WTC11 (cell line): ENCODE results near the gene BMPER. TPM values are rescaled to one million over a fixed set of nuclear protein-coding genes. Genes with fewer than 3 reads are reported as not detected.

Experiments used
- ATAC-seq: fragments of 200-7000 bp; cut with Tn5 transposase; 2 replicates; pipeline ENCODE4 v1.10.0; 2021; ENCODE audit warnings: mild to moderate bottlenecking, moderate library complexity
- CTCF ChIA-PET: fragments of 300-600 bp; sonication (Branson Sonifier 250); formaldehyde crosslinking; loops from one replicate; lab custom pipeline; 2021; ENCODE audit warnings: antibody characterized with exemption; lab: Charles Lee
- POLR2A ChIA-PET: fragments of 350-600 bp; sonication (Branson Sonifier 250); formaldehyde crosslinking; loops from one replicate; lab custom pipeline; 2021; ENCODE audit warnings: antibody characterized with exemption; lab: Charles Lee
- DNase-seq: peaks from one replicate; pipeline ENCODE4 v3.0.0; 2021; ENCODE audit warnings: low spot score
- H3K27ac Mint-ChIP-seq: 2 replicates; pipeline ENCODE4 v1.8.0; 2021; ENCODE audit warnings: mixed read lengths
- H3K27me3 Mint-ChIP-seq: 2 replicates; pipeline ENCODE4 v1.8.0; 2021; ENCODE audit warnings: low read depth, mild to moderate bottlenecking, moderate library complexity, mixed read lengths
- H3K36me3 Mint-ChIP-seq: 2 replicates; pipeline ENCODE4 v1.8.0; 2021; ENCODE audit warnings: mixed read lengths
- H3K4me1 Mint-ChIP-seq: 2 replicates; pipeline ENCODE4 v1.8.0; 2022; ENCODE audit warnings: mixed read lengths
- H3K4me3 Mint-ChIP-seq: 2 replicates; pipeline ENCODE4 v1.8.0; 2021; ENCODE audit warnings: mild to moderate bottlenecking, moderate library complexity, mixed read lengths
- H3K9me3 Mint-ChIP-seq: 2 replicates; pipeline ENCODE4 v1.8.0; 2021; ENCODE audit warnings: mixed read lengths
- FOXK1 ChIP-seq: sonication (generic); formaldehyde crosslinking; IDR thresholded peaks from 2 replicates; pipeline ENCODE4 v1.8.0; 2022; ENCODE audit warnings: mild to moderate bottlenecking, moderate library complexity, missing genetic modification reagents
- GABPB1 ChIP-seq: sonication (generic); formaldehyde crosslinking; IDR thresholded peaks from 2 replicates; pipeline ENCODE4 v1.8.1; 2023; ENCODE audit warnings: mild to moderate bottlenecking, missing genetic modification reagents
- GRHL2 ChIP-seq: fragments of 250-450 bp; sonication (Bioruptor Pico); IDR thresholded peaks from 2 replicates; pipeline ENCODE4 v1.8.0; 2022; ENCODE audit warnings: mild to moderate bottlenecking, moderate library complexity; ENCODE audit not compliant: insufficient replicate concordance, severe bottlenecking
- GTF2I ChIP-seq: fragments of 250-450 bp; sonication (Bioruptor Pico); conservative IDR thresholded peaks from 2 replicates; pipeline ENCODE4 v1.4.0; 2021; ENCODE audit warnings: mild to moderate bottlenecking
- MYBL2 ChIP-seq: sonication (generic); formaldehyde crosslinking; IDR thresholded peaks from 2 replicates; pipeline ENCODE4 v1.8.1; 2023; ENCODE audit warnings: mild to moderate bottlenecking, moderate library complexity, missing genetic modification reagents
- NR3C1 ChIP-seq: sonication (generic); formaldehyde crosslinking; conservative IDR thresholded peaks from 2 replicates; pipeline ENCODE4 v1.8.1; 2023; ENCODE audit warnings: low read depth, mild to moderate bottlenecking, missing genetic modification reagents
- PRRX2 ChIP-seq: fragments of 250-450 bp; sonication (Bioruptor Pico); IDR thresholded peaks from 2 replicates; pipeline ENCODE4 v1.8.0; 2021; ENCODE audit warnings: mild to moderate bottlenecking
- ZNF317 ChIP-seq: sonication (generic); formaldehyde crosslinking; IDR thresholded peaks from 2 replicates; pipeline ENCODE4 v1.8.1; 2023; ENCODE audit warnings: low read depth, mild to moderate bottlenecking, moderate library complexity, missing genetic modification reagents, borderline replicate concordance
- total RNA-seq: library from RNA; stranded (reverse); gene quantifications from 3 replicates; pipeline ENCODE4 v1.2.3, GENCODE V29; 2021
- TF ChIP-seq, protein P1 (sequence below): sonication (generic); formaldehyde crosslinking; IDR thresholded peaks from 2 replicates; pipeline ENCODE4 v1.8.1; 2023; ENCODE audit warnings: mild to moderate bottlenecking, missing genetic modification reagents
- TF ChIP-seq, protein P2 (sequence below): sonication (generic); formaldehyde crosslinking; IDR thresholded peaks from 2 replicates; pipeline ENCODE4 v1.8.0; 2022; ENCODE audit warnings: mild to moderate bottlenecking, missing genetic modification reagents
- TF ChIP-seq, protein P3 (sequence below): sonication (generic); formaldehyde crosslinking; IDR thresholded peaks from 2 replicates; pipeline ENCODE4 v1.8.1; 2023; ENCODE audit warnings: mild to moderate bottlenecking, missing genetic modification reagents, borderline replicate concordance
- TF ChIP-seq, protein P4 (sequence below): sonication (generic); formaldehyde crosslinking; IDR thresholded peaks from 2 replicates; pipeline ENCODE4 v1.8.0; 2022; ENCODE audit warnings: missing genetic modification reagents

The BMPER gene
- total RNA-seq, 1 experiment from 2014 or later, result 1.9 TPM

DNA sequence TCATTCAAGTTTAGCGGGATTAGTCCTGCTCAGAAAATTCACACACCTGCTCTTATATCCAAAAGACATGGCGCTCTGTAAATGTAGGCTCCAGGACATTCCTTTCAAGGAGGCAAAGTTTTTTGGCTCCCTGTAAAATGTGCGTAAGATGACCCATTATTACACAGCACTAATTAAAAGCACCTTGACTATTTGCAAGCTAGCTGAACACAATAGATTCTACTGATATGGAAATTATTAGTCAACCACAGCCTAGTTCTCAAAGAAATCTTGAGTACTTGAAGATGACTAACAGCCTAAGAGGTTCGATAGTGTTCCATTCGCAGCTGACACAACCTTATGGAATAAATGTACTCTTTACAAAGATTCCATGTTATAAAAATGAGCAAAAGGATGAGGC is 175.2 kb downstream of the BMPER start:
- Mint-ChIP-seq H3K9me3 (peaks cover under 1% of the 10 kb centered on the region; the same call in 1 of the 2 replicates), H3K27ac (no peak overlapping the region), H3K4me3 (no peak overlapping the region), H3K4me1 (peaks cover 19% of the 10 kb centered on the region), H3K36me3 (no peaks in the 10 kb centered on the region), H3K27me3 (no peaks in the 10 kb centered on the region)
- ChIA-PET POLR2A (no interaction called here), CTCF (interaction anchor here (3.8 kb wide), 1 partner anchor 98 kb away, joined by 13 read pairs; no protein-coding TSS in a partner anchor)
- ATAC-seq, result no peak
- no peak for TF ChIP-seq PRRX2 (CRISPR knock-in tag)
- TF ChIP-seq, protein P1, sequence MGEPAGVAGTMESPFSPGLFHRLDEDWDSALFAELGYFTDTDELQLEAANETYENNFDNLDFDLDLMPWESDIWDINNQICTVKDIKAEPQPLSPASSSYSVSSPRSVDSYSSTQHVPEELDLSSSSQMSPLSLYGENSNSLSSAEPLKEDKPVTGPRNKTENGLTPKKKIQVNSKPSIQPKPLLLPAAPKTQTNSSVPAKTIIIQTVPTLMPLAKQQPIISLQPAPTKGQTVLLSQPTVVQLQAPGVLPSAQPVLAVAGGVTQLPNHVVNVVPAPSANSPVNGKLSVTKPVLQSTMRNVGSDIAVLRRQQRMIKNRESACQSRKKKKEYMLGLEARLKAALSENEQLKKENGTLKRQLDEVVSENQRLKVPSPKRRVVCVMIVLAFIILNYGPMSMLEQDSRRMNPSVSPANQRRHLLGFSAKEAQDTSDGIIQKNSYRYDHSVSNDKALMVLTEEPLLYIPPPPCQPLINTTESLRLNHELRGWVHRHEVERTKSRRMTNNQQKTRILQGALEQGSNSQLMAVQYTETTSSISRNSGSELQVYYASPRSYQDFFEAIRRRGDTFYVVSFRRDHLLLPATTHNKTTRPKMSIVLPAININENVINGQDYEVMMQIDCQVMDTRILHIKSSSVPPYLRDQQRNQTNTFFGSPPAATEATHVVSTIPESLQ, result no peak
- TF ChIP-seq, all 79 proteins: peak for 0
- DNase-seq, result no peak

DNA sequence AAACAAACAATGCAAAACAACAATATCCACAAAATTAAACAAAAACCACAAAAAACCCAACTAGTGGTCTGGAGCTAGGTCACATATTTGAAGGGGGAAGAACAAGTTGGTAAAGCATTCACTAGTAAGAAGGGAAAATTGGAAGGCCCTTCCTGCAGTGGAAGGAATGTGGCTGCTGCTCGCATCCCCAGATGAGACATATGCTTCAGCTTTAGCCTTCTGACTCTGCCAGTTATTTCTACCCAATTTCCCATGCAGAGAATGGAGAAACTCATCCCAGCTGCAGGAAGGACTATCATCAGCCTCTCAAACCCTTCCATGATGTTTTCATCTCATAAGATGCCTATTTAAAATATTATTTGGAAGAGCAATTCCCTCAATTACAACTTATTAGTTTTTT is 176.6 kb downstream of the BMPER start:
- Mint-ChIP-seq H3K36me3 (no peaks in the 10 kb centered on the region), H3K27me3 (no peaks in the 10 kb centered on the region), H3K9me3 (peaks cover 4% of the 10 kb centered on the region; the same call in 1 of the 2 replicates), H3K4me1 (peaks cover 7% of the 10 kb centered on the region; the same call in 1 of the 2 replicates), H3K27ac (no peak overlapping the region), H3K4me3 (no peak overlapping the region)
- CTCF ChIA-PET, result interaction anchor here (1.4 to 3.8 kb wide), 2 partner anchors 12 to 100 kb away, joined by 5 to 13 read pairs; no protein-coding TSS in a partner anchor
- ATAC-seq (no peak), DNase-seq (no peak)
- TF ChIP-seq FOXK1 (CRISPR knock-in tag) (no peak), GTF2I (no peak), GRHL2 (CRISPR knock-in tag) (no peak), GABPB1 (no peak), NR3C1 (CRISPR knock-in tag) (no peak), MYBL2 (CRISPR knock-in tag) (no peak), ZNF317 (CRISPR knock-in tag) (no peak)
- TF ChIP-seq, protein P2, sequence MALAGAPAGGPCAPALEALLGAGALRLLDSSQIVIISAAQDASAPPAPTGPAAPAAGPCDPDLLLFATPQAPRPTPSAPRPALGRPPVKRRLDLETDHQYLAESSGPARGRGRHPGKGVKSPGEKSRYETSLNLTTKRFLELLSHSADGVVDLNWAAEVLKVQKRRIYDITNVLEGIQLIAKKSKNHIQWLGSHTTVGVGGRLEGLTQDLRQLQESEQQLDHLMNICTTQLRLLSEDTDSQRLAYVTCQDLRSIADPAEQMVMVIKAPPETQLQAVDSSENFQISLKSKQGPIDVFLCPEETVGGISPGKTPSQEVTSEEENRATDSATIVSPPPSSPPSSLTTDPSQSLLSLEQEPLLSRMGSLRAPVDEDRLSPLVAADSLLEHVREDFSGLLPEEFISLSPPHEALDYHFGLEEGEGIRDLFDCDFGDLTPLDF (CRISPR knock-in tag), result no peak
- TF ChIP-seq, protein P3, sequence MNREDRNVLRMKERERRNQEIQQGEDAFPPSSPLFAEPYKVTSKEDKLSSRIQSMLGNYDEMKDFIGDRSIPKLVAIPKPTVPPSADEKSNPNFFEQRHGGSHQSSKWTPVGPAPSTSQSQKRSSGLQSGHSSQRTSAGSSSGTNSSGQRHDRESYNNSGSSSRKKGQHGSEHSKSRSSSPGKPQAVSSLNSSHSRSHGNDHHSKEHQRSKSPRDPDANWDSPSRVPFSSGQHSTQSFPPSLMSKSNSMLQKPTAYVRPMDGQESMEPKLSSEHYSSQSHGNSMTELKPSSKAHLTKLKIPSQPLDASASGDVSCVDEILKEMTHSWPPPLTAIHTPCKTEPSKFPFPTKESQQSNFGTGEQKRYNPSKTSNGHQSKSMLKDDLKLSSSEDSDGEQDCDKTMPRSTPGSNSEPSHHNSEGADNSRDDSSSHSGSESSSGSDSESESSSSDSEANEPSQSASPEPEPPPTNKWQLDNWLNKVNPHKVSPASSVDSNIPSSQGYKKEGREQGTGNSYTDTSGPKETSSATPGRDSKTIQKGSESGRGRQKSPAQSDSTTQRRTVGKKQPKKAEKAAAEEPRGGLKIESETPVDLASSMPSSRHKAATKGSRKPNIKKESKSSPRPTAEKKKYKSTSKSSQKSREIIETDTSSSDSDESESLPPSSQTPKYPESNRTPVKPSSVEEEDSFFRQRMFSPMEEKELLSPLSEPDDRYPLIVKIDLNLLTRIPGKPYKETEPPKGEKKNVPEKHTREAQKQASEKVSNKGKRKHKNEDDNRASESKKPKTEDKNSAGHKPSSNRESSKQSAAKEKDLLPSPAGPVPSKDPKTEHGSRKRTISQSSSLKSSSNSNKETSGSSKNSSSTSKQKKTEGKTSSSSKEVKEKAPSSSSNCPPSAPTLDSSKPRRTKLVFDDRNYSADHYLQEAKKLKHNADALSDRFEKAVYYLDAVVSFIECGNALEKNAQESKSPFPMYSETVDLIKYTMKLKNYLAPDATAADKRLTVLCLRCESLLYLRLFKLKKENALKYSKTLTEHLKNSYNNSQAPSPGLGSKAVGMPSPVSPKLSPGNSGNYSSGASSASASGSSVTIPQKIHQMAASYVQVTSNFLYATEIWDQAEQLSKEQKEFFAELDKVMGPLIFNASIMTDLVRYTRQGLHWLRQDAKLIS, result no peak
- TF ChIP-seq, protein P4, sequence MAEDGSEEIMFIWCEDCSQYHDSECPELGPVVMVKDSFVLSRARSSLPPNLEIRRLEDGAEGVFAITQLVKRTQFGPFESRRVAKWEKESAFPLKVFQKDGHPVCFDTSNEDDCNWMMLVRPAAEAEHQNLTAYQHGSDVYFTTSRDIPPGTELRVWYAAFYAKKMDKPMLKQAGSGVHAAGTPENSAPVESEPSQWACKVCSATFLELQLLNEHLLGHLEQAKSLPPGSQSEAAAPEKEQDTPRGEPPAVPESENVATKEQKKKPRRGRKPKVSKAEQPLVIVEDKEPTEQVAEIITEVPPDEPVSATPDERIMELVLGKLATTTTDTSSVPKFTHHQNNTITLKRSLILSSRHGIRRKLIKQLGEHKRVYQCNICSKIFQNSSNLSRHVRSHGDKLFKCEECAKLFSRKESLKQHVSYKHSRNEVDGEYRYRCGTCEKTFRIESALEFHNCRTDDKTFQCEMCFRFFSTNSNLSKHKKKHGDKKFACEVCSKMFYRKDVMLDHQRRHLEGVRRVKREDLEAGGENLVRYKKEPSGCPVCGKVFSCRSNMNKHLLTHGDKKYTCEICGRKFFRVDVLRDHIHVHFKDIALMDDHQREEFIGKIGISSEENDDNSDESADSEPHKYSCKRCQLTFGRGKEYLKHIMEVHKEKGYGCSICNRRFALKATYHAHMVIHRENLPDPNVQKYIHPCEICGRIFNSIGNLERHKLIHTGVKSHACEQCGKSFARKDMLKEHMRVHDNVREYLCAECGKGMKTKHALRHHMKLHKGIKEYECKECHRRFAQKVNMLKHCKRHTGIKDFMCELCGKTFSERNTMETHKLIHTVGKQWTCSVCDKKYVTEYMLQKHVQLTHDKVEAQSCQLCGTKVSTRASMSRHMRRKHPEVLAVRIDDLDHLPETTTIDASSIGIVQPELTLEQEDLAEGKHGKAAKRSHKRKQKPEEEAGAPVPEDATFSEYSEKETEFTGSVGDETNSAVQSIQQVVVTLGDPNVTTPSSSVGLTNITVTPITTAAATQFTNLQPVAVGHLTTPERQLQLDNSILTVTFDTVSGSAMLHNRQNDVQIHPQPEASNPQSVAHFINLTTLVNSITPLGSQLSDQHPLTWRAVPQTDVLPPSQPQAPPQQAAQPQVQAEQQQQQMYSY (CRISPR knock-in tag), result no peak
- POLR2A ChIA-PET, result interaction anchor here (0.5 kb wide), 1 partner anchor 23 kb away, joined by 4 read pairs; no protein-coding TSS in a partner anchor
